ENCODE data around the gene PPME1.

Gene PPME1

DNA sequence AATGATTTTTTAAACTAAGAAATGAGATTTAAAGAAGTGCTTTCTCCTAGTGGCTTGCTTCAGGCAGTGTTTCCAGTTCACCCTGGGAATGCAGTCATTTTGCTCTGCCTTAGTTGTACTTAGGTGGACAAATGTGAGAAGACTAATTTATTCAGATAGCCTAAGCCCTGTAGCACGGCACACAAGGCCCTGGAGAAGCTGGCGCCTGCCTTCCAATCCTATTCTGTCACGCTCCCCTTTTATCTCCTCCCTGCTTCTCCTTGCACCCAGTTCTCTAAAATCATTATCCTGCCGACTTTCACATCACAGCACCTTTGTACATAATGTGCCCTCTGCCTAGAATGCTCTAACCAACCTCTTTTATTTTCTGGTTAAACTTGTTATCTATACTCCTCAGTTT, 64.0 kb downstream of the PPME1 start:
- H3K9me3 ChIP-seq (ENCODE audit: control insufficient read depth, low read depth, low read length), result no peaks in the 10 kb centered on the region
- H3K36me3 ChIP-seq (ENCODE audit: control insufficient read depth, low read depth, low read length), result peaks cover 37% of the 10 kb centered on the region
- H3K9ac ChIP-seq (ENCODE audit: low read length), result no peak overlapping the region
- H3K4me3 ChIP-seq (ENCODE audit: low read length), result no peak overlapping the region
- no peaks in the 10 kb centered on the region for H3K4me1 ChIP-seq (ENCODE audit: control insufficient read depth, low read depth, low read length)
- no peak overlapping the region for H3K27ac ChIP-seq (ENCODE audit: low read length)
- no peaks in the 10 kb centered on the region for H3K27me3 ChIP-seq (ENCODE audit: control insufficient read depth, insufficient read depth, low read length)

DNA sequence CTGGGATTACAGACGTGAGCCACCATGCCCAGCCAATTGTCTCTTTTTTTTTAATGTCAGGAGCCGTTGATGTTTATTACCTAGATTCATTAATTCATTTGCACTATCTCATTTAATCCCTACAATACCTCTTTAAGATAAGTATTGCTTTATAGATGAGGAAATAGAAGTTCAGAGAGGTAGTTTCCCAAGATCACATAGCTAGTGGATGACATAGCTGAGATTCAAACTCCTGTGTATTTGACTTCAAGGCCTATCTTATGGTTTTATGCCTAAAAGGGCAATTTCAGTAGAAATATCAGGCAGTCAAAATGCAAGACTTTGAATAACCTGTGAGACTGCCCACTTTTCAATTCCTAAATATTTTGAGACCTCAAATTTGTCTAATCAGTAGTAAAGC, 66.5 kb downstream of the PPME1 start:
- Histone ChIP-seq H3K36me3 (ENCODE audit: control insufficient read depth, low read depth, low read length) (peaks cover 22% of the 10 kb centered on the region), H3K9ac (ENCODE audit: low read length) (no peak overlapping the region), H3K9me3 (ENCODE audit: control insufficient read depth, low read depth, low read length) (no peaks in the 10 kb centered on the region), H3K4me3 (ENCODE audit: low read length) (no peak overlapping the region), H3K27me3 (ENCODE audit: control insufficient read depth, insufficient read depth, low read length) (no peaks in the 10 kb centered on the region), H3K4me1 (ENCODE audit: control insufficient read depth, low read depth, low read length) (no peaks in the 10 kb centered on the region), H3K27ac (ENCODE audit: low read length) (no peak overlapping the region)

DNA sequence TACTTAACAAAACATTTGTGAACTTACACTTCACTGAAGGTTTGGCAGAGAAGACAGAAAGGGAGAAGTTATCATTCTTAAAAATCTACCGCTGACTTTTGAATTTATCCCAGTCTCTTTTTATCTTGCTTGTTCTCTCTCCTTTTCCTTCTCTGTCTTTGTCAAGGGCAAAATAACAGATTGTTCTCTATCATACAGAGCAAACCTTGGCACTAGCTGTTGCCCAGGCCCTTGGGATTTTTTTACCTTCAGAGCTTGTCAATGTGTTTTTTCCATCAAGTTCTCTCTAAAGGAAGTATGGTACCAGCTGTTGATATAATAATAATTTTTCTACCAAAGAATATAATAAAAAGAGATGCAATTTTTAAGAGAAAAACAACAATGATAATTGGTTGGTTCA, 67.2 kb downstream of the PPME1 start:
- Histone ChIP-seq H3K9ac (ENCODE audit: low read length) (no peak overlapping the region), H3K27ac (ENCODE audit: low read length) (no peak overlapping the region), H3K36me3 (ENCODE audit: control insufficient read depth, low read depth, low read length) (peaks cover 22% of the 10 kb centered on the region), H3K4me3 (ENCODE audit: low read length) (no peak overlapping the region), H3K4me1 (ENCODE audit: control insufficient read depth, low read depth, low read length) (no peaks in the 10 kb centered on the region), H3K9me3 (ENCODE audit: control insufficient read depth, low read depth, low read length) (no peaks in the 10 kb centered on the region), H3K27me3 (ENCODE audit: control insufficient read depth, insufficient read depth, low read length) (no peaks in the 10 kb centered on the region)

DNA sequence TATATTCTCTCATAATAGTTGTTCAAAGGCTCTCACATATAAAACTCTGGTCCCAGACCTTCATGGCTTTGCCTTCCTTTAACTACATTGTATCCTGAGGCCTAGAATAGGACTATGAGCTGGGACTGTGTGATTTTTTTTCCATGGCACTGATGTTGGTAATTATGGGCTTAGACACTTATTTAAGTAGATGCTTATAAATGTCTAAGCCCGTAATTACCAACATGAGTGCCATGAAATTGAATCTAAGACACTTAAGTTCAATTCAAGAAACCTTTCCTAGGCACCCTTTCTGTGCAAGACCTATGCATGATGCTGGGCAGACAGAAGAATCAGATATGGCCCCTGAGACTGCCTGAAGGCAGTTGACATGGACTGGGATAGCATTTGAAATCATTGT, 77.4 kb downstream of the PPME1 start:
- Histone ChIP-seq H3K4me3 (ENCODE audit: low read length) (no peak overlapping the region), H3K9ac (ENCODE audit: low read length) (no peak overlapping the region), H3K27me3 (ENCODE audit: control insufficient read depth, insufficient read depth, low read length) (no peaks in the 10 kb centered on the region), H3K9me3 (ENCODE audit: control insufficient read depth, low read depth, low read length) (no peaks in the 10 kb centered on the region), H3K27ac (ENCODE audit: low read length) (no peak overlapping the region), H3K4me1 (ENCODE audit: control insufficient read depth, low read depth, low read length) (peaks cover 6% of the 10 kb centered on the region), H3K36me3 (ENCODE audit: control insufficient read depth, low read depth, low read length) (peaks cover 30% of the 10 kb centered on the region)

DNA sequence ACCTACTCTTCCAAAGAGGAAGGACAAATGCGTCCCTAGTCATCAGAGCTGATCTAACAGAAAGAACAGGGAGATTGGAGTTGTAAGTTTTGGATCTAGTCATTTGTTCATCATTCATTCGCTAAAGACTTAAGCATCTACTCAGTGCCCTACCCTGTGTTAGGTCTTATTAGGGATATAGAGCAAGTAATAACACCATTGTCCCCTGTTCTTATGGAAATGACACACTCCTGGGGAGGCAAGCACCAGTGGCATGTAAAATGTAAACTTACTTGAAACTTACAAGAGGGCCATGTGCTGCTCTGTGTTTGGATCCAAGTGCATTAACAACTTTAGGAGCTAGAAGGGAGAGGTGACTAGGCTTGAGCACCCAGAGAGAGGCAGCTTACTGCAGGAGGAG, 78.4 kb downstream of the PPME1 start:
- Histone ChIP-seq H3K4me1 (ENCODE audit: control insufficient read depth, low read depth, low read length) (peaks cover 6% of the 10 kb centered on the region), H3K9ac (ENCODE audit: low read length) (no peak overlapping the region), H3K27ac (ENCODE audit: low read length) (no peak overlapping the region), H3K36me3 (ENCODE audit: control insufficient read depth, low read depth, low read length) (peaks cover 39% of the 10 kb centered on the region), H3K27me3 (ENCODE audit: control insufficient read depth, insufficient read depth, low read length) (no peaks in the 10 kb centered on the region), H3K4me3 (ENCODE audit: low read length) (no peak overlapping the region), H3K9me3 (ENCODE audit: control insufficient read depth, low read depth, low read length) (no peaks in the 10 kb centered on the region)

DNA sequence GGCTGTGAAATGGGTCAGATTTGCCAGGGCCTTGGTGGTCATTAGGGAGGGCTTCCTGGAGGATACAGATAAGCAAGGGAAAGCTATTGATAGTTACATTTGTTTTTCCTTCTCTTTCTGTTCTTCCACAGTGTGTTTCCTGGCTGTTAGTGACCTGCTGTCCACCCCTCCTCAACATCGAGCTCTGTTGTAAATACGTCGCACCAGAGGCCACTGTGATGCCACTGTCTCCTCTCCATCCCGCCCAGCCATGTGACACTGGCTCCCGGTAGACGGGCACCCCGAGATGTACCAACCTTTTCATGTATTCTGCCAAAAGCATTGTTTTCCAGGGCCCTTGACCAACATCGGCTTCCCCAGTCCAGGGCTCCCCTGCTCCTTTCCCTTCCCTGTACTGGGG, 82.3 kb downstream of the PPME1 start:
- Histone ChIP-seq H3K9ac (ENCODE audit: low read length) (no peak overlapping the region), H3K36me3 (ENCODE audit: control insufficient read depth, low read depth, low read length) (peaks cover 35% of the 10 kb centered on the region), H3K9me3 (ENCODE audit: control insufficient read depth, low read depth, low read length) (no peaks in the 10 kb centered on the region), H3K4me1 (ENCODE audit: control insufficient read depth, low read depth, low read length) (peaks cover 6% of the 10 kb centered on the region), H3K27me3 (ENCODE audit: control insufficient read depth, insufficient read depth, low read length) (no peaks in the 10 kb centered on the region), H3K27ac (ENCODE audit: low read length) (no peak overlapping the region), H3K4me3 (ENCODE audit: low read length) (no peak overlapping the region)

DNA sequence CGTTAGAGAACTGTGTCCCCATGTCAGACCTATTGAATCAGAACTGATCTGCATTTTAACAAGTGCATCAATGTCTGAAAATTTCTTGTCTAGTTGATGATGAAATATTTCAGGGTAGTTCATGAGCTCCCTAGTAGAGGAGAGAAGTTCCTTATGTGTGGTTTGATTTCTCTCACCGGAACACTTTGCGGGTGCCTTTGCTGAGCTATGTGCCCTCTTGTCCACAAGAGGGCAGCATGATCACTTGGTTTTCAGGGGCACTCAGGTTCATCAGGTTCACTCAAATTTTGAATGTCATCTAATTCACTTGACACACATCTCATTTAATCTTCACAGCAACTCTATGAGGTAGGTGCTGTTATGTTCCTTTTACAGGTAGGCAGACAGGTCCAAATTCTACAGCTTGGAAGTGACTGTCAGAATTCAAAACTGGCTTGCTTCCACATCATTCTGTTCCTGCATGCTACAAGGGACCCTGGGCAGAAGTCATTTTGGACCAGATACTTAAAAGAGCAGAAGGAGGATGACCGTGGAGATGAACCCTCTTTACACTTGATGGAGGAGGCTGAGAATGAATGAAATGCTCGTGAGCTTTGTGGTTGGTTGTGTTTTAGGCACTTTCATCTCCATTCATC, 84.8 kb downstream of the PPME1 start:
- Histone ChIP-seq H3K4me1 (ENCODE audit: control insufficient read depth, low read depth, low read length) (no peaks in the 10 kb centered on the region), H3K9ac (ENCODE audit: low read length) (no peak overlapping the region), H3K4me3 (ENCODE audit: low read length) (no peak overlapping the region), H3K27me3 (ENCODE audit: control insufficient read depth, insufficient read depth, low read length) (no peaks in the 10 kb centered on the region), H3K9me3 (ENCODE audit: control insufficient read depth, low read depth, low read length) (no peaks in the 10 kb centered on the region), H3K27ac (ENCODE audit: low read length) (no peak overlapping the region), H3K36me3 (ENCODE audit: control insufficient read depth, low read depth, low read length) (peaks cover 26% of the 10 kb centered on the region)

DNA sequence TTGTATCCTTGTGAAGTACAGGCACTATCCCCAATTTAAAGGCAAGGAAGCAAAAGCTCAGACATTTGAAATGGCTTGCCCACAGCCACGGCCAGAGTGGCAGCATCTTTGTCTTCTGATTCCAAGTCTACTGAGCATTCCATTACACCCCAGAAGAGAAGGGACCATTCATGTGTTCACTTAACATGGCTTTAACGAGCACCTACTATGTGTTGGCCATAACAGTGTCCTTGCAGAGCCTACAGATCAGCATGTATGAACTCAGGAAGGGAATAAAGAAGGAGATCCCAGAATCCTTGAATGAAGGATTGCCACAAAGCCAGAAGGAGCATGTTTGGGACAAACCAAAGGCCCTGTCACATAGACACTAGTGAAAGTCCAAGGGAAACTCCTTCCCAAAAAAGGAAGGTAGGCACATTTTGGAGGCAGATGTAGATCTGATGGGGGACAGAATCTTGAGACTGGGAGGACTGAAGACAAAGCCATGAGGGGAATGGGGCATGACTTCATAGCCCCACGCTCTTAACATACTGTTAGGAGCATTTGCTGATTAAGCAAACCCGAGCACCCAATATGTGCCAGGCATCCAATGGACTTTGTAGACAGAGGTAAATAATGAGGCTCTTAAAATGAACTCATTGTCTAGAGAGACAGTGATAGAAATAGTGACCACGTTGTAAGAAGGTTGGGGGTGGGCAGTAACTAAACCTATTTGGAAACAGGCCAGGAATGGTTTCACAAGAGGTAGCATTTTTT, 85.5 kb downstream of the PPME1 start:
- H3K9me3 ChIP-seq (ENCODE audit: control insufficient read depth, low read depth, low read length), result no peaks in the 10 kb centered on the region
- no peak overlapping the region for H3K4me3 ChIP-seq (ENCODE audit: low read length)
- H3K27me3 ChIP-seq (ENCODE audit: control insufficient read depth, insufficient read depth, low read length), result no peaks in the 10 kb centered on the region
- peaks cover 19% of the 10 kb centered on the region for H3K36me3 ChIP-seq (ENCODE audit: control insufficient read depth, low read depth, low read length)
- H3K27ac ChIP-seq (ENCODE audit: low read length), result no peak overlapping the region
- no peaks in the 10 kb centered on the region for H3K4me1 ChIP-seq (ENCODE audit: control insufficient read depth, low read depth, low read length)
- no peak overlapping the region for H3K9ac ChIP-seq (ENCODE audit: low read length)

DNA sequence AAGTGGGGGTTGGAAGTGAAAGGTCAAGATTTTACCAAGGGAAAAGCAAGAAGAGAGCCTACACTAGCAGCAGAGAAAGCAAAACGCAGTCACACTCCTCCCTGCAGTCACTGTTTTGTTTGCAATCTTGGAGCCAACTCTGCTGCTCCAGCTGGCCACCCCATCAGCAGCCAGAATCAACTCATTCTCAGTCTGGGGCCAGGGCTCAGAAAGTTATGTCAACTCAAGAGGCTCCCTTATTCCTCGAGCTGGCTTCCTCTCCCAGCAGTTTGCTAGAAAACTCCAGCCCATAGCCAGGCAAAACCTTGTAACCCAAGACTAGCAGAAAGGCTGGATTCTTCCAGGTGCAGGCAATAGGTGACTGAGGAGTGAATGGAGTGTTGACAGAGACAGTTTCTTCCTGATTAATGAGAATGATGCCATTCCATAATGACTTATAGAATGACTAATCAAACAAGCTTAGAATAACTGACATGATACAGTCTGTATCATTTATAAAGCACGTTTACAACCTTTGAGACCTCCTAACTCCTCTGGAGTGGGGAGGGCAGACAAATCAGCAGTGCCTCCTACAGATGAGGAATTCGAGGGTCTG, 87.0 kb downstream of the PPME1 start:
- H3K36me3 ChIP-seq (ENCODE audit: control insufficient read depth, low read depth, low read length), result peaks cover 12% of the 10 kb centered on the region
- no peak overlapping the region for H3K27ac ChIP-seq (ENCODE audit: low read length)
- H3K4me1 ChIP-seq (ENCODE audit: control insufficient read depth, low read depth, low read length), result no peaks in the 10 kb centered on the region
- H3K9me3 ChIP-seq (ENCODE audit: control insufficient read depth, low read depth, low read length), result no peaks in the 10 kb centered on the region
- no peak overlapping the region for H3K9ac ChIP-seq (ENCODE audit: low read length)
- no peak overlapping the region for H3K4me3 ChIP-seq (ENCODE audit: low read length)
- no peaks in the 10 kb centered on the region for H3K27me3 ChIP-seq (ENCODE audit: control insufficient read depth, insufficient read depth, low read length)

DNA sequence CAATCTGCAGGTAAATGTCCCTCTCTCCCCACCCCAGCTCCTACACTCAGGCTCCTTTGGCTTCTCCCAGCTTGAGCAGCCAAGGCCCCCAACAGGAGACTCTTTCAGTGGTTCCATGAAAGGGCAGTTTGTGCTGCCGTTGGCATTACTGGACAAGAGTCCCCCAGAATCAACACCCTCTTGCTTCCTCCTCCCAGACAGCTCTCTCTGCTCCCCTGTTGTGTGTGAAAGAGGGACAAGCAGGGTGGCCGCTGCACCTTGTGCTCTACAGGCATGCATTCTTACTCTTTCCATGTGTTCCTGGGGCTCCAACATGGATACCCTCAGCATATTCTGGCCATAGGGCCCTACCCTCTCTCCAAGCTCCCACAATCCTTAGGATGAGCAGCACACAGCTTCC, 91.6 kb downstream of the PPME1 start:
- Histone ChIP-seq H3K9me3 (ENCODE audit: control insufficient read depth, low read depth, low read length) (no peaks in the 10 kb centered on the region), H3K4me3 (ENCODE audit: low read length) (no peak overlapping the region), H3K36me3 (ENCODE audit: control insufficient read depth, low read depth, low read length) (no peaks in the 10 kb centered on the region), H3K9ac (ENCODE audit: low read length) (no peak overlapping the region), H3K27me3 (ENCODE audit: control insufficient read depth, insufficient read depth, low read length) (no peaks in the 10 kb centered on the region), H3K27ac (ENCODE audit: low read length) (no peak overlapping the region), H3K4me1 (ENCODE audit: control insufficient read depth, low read depth, low read length) (no peaks in the 10 kb centered on the region)

DNA sequence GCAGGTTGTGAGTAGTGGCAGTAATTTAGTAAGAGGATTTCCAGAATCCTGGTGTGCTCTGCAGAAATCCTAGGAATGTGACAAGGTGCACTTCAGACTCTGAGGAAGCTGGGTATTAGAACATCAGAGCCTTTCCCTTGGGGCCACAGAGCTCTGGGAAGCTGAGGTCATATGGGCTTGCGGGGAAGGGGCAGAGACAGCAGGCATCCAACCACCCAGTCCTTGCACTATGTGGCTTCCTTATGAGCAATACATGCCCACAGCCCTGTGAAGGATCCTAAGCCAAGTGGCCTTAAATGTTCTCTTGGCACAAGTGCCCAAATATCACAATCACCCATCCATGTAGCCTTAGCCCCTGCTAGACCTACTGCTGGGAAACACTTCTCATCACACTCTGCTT, 94.2 kb downstream of the PPME1 start:
- Histone ChIP-seq H3K4me3 (ENCODE audit: low read length) (no peak overlapping the region), H3K27ac (ENCODE audit: low read length) (no peak overlapping the region), H3K9me3 (ENCODE audit: control insufficient read depth, low read depth, low read length) (no peaks in the 10 kb centered on the region), H3K4me1 (ENCODE audit: control insufficient read depth, low read depth, low read length) (no peaks in the 10 kb centered on the region), H3K9ac (ENCODE audit: low read length) (no peak overlapping the region), H3K36me3 (ENCODE audit: control insufficient read depth, low read depth, low read length) (no peaks in the 10 kb centered on the region), H3K27me3 (ENCODE audit: control insufficient read depth, insufficient read depth, low read length) (no peaks in the 10 kb centered on the region)

DNA sequence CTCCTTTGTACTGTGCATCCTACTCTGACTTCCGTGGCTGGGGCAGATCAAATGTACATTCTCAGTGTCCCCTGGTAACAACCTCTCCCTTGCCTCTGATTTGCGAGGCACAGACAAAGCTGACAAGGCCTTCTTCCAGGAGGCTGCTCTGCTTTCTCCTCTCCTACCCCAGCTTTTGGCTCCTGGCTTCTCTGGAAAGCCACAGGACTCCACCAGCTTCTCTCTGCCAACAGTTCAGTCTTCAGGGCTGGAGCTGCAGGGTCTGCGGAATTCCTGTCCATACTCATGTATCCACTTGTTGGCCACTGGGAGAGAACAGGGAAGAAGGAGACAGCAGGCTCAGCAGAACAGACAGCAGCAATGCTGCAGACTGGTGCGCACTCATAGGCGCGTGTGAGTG, 95.9 kb downstream of the PPME1 start:
- H3K36me3 ChIP-seq (ENCODE audit: control insufficient read depth, low read depth, low read length), result no peaks in the 10 kb centered on the region
- no peak overlapping the region for H3K4me3 ChIP-seq (ENCODE audit: low read length)
- no peaks in the 10 kb centered on the region for H3K27me3 ChIP-seq (ENCODE audit: control insufficient read depth, insufficient read depth, low read length)
- H3K9me3 ChIP-seq (ENCODE audit: control insufficient read depth, low read depth, low read length), result no peaks in the 10 kb centered on the region
- H3K27ac ChIP-seq (ENCODE audit: low read length), result no peak overlapping the region
- no peaks in the 10 kb centered on the region for H3K4me1 ChIP-seq (ENCODE audit: control insufficient read depth, low read depth, low read length)
- no peak overlapping the region for H3K9ac ChIP-seq (ENCODE audit: low read length)

Data from iPS-18a (cell line).